ENCODE measurements around the gene MAN1C1. TPM values are rescaled to one million over a fixed set of nuclear protein-coding genes. Genes with fewer than 3 reads are reported as not detected.

Gene MAN1C1
- total RNA-seq, 1 experiment from 2014 or later: 9.3 TPM

DNA sequence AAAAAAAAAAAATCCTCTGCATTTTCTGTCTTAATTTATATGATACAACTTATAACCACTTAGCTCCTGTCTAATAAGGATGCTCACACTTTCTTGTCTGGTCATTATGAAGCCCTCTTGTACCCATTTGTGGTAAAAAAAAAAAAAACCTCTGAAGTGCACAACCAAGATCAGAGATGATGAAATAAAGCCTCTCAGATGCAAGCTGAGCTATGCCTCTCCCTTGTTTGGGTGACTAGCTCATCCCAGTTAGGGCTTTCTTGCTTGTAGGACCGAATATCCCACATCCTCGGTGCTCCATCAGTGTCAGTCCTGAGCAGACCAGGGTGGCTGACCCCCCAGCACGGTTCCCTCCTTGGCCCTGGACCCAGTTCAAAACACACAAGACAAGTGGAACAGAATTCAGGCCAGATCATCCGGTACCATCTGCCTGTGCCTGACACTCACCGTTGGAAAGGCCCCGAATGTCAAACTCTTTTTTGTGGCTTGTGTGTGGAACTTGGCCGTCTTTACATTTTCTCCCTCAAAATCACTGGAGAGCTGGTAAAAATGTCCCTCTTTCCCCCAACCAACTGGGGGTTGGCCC lies 177.1 kb downstream of the MAN1C1 start:
- no peak overlapping the region for H3K27ac Mint-ChIP-seq
- no peak overlapping the region for H3K9ac ChIP-seq (ENCODE audit: extremely low read depth, insufficient read length, low read length)

More for the DNA sequence above, 177.1 kb downstream of the MAN1C1 start:
- no CpG with 5 or more reads among the region's 7 CpGs for WGBS (ENCODE audit: extremely low coverage, insufficient read length, low lambda C conversion rate)
- Histone ChIP-seq H3K79me2 (ENCODE audit: insufficient read depth, low read length) (no peaks in the 10 kb centered on the region), H2AFZ (ENCODE audit: low read length) (no peak overlapping the region), H3K79me1 (ENCODE audit: insufficient read depth, low read depth, low read length, poor library complexity, severe bottlenecking) (no peaks in the 10 kb centered on the region), H2BK15ac (ENCODE audit: low read depth, low read length) (no peak overlapping the region), H3K27me3 (ENCODE audit: insufficient read depth, low read length) (no peaks in the 10 kb centered on the region), H2BK5ac (ENCODE audit: insufficient read length, low read length) (no peak overlapping the region), H3K9me3 (ENCODE audit: control insufficient read depth, low read depth, low read length) (no peaks in the 10 kb centered on the region), H3K4me2 (ENCODE audit: insufficient read depth, insufficient read length, low read length) (no peak overlapping the region), H3K56ac (ENCODE audit: insufficient read length, low read depth, low read length) (no peak overlapping the region), H3T11ph (ENCODE audit: low read length) (no peak overlapping the region), H4K8ac (replicated peaks; ENCODE audit: insufficient read length, low read depth, low read length) (no peak overlapping the region), H2AK5ac (ENCODE audit: insufficient read length, low read length) (no peak overlapping the region), H3K18ac (ENCODE audit: insufficient read length, low read depth, low read length) (no peak overlapping the region), H4K20me1 (ENCODE audit: control insufficient read depth, insufficient read depth, insufficient read length) (no peaks in the 10 kb centered on the region), H4K5ac (ENCODE audit: insufficient read length, low read depth, low read length) (no peak overlapping the region), H2BK12ac (ENCODE audit: insufficient read length, low read depth, low read length) (no peak overlapping the region), H3K4ac (ENCODE audit: low read depth, low read length) (no peak overlapping the region), H4K91ac (ENCODE audit: insufficient read length, low read depth, low read length) (no peak overlapping the region), H3K14ac (ENCODE audit: insufficient read depth, low read length) (no peak overlapping the region), H3K23ac (ENCODE audit: insufficient read length, low read depth, low read length) (no peak overlapping the region), H3K23me2 (ENCODE audit: insufficient read length, low read depth, low read length, poor library complexity, severe bottlenecking) (no peaks in the 10 kb centered on the region), H3K27ac (ENCODE audit: insufficient read length, low read depth, low read length) (no peak overlapping the region), H2BK120ac (ENCODE audit: low read depth, low read length, poor library complexity, severe bottlenecking) (no peak overlapping the region), H3K4me1 (ENCODE audit: insufficient read depth, low read length) (no peaks in the 10 kb centered on the region), H2BK20ac (ENCODE audit: low read depth, low read length, poor library complexity, severe bottlenecking) (no peak overlapping the region)
- H3K36me3 Mint-ChIP-seq (ENCODE audit: insufficient read depth in 1 of 3, low read depth in 3 of 3): peaks cover 0 to 2% (median 1%) of the 10 kb centered on the region in 3 experiments; a peak in 1 of 7 replicates
- H3K27me3 Mint-ChIP-seq (ENCODE audit: low read depth): peaks cover 2% of the 10 kb centered on the region
- no peak for DNase-seq
- peaks cover 11 to 18% of the 10 kb centered on the region in 2 experiments for H3K4me1 Mint-ChIP-seq
- no peak overlapping the region for H3K4me3 Mint-ChIP-seq
- no peaks in the 10 kb centered on the region; a peak in 1 of 5 replicates for H3K9me3 Mint-ChIP-seq
- TF ChIP-seq, protein P1, sequence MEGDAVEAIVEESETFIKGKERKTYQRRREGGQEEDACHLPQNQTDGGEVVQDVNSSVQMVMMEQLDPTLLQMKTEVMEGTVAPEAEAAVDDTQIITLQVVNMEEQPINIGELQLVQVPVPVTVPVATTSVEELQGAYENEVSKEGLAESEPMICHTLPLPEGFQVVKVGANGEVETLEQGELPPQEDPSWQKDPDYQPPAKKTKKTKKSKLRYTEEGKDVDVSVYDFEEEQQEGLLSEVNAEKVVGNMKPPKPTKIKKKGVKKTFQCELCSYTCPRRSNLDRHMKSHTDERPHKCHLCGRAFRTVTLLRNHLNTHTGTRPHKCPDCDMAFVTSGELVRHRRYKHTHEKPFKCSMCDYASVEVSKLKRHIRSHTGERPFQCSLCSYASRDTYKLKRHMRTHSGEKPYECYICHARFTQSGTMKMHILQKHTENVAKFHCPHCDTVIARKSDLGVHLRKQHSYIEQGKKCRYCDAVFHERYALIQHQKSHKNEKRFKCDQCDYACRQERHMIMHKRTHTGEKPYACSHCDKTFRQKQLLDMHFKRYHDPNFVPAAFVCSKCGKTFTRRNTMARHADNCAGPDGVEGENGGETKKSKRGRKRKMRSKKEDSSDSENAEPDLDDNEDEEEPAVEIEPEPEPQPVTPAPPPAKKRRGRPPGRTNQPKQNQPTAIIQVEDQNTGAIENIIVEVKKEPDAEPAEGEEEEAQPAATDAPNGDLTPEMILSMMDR (conservative IDR thresholded peaks at IDR 0.05): no peak
